Caco-2 (cell line): Measurements from ENCODE around the gene LRRC75B. TPM values are rescaled to one million over a fixed set of nuclear protein-coding genes. Genes with fewer than 3 reads are reported as not detected.
"Not testable (repeated sequence)": the region's sequence is repeated elsewhere in the genome, so short reads cannot be mapped to it uniquely, and the experiment has no call there.

Experiments used
- BruUV-seq: library from RNA; stranded (reverse); fragments of 400-500 nt; replicated peaks from 2 replicates; lab custom pipeline; 2021; lab: Mats Ljungman, UMichigan
- CTCF ChIA-PET: fragments of 300-600 bp; sonication (Branson Sonifier 250); formaldehyde crosslinking; loops from one replicate; lab custom pipeline; 2022; ENCODE audit warnings: antibody characterized with exemption; lab: Charles Lee
- POLR2A ChIA-PET: fragments of 300-600 bp; sonication (Branson Sonifier 250); formaldehyde crosslinking; loops from one replicate; lab custom pipeline; 2022; ENCODE audit warnings: antibody characterized with exemption; lab: Charles Lee
- DNase-seq, 2 experiments: peaks; one replicate each; pipeline versions ENCODE4 v3.0.0 to v3.0.0-alpha.2; 2020 to 2022
- H3K27me3 ChIP-seq: replicated peaks from 2 replicates; pipeline ENCODE4 v1.6.0; 2011; ENCODE audit warnings: low read length; ENCODE audit not compliant: control insufficient read depth, insufficient read depth
- H3K36me3 ChIP-seq: 2 replicates; pipeline ENCODE4 v1.5.1; 2011; ENCODE audit warnings: low read length; ENCODE audit not compliant: control insufficient read depth, insufficient read depth
- H3K4me1 ChIP-seq: fragments of 250-450 bp; sonication (Bioruptor Pico); 2 replicates; pipeline ENCODE4 v1.5.1; 2020; ENCODE audit warnings: mild to moderate bottlenecking
- H3K4me3 ChIP-seq: 2 replicates; pipeline ENCODE4 v1.5.1; 2011; ENCODE audit warnings: low read depth, mild to moderate bottlenecking, control low read depth, low read length
- H3K9me3 ChIP-seq: fragments of 250-450 bp; sonication (Bioruptor Pico); 2 replicates; pipeline ENCODE4 v1.5.1; 2020; ENCODE audit warnings: mild to moderate bottlenecking, moderate library complexity
- H3K27ac Mint-ChIP-seq: one replicate; pipeline ENCODE4 v1.8.0; 2022; ENCODE audit warnings: mixed read lengths; ENCODE audit not compliant: unreplicated experiment
- H3K27me3 Mint-ChIP-seq: one replicate; pipeline ENCODE4 v1.8.0; 2022; ENCODE audit warnings: mixed read lengths; ENCODE audit not compliant: insufficient read depth, unreplicated experiment
- H3K36me3 Mint-ChIP-seq: one replicate; pipeline ENCODE4 v1.8.0; 2022; ENCODE audit warnings: mild to moderate bottlenecking, mixed read lengths; ENCODE audit not compliant: insufficient read depth, unreplicated experiment
- H3K4me1 Mint-ChIP-seq: one replicate; pipeline ENCODE4 v1.8.0; 2022; ENCODE audit warnings: low read depth, mixed read lengths; ENCODE audit not compliant: unreplicated experiment
- H3K4me3 Mint-ChIP-seq: one replicate; pipeline ENCODE4 v1.8.0; 2022; ENCODE audit warnings: mild to moderate bottlenecking, moderate library complexity, mixed read lengths; ENCODE audit not compliant: unreplicated experiment
- H3K9me3 Mint-ChIP-seq: one replicate; pipeline ENCODE4 v1.8.0; 2022; ENCODE audit warnings: mixed read lengths; ENCODE audit not compliant: unreplicated experiment
- intact Hi-C: fragments of 100-400 bp; cut with micrococcal nuclease; formaldehyde crosslinking; loops from one replicate; pipeline ENCODE4 v1.10.0; 2022; ENCODE audit not compliant: unreplicated experiment
- total RNA-seq: library from RNA; stranded (reverse); gene quantifications from 2 replicates; pipeline ENCODE4 v1.2.3, GENCODE V29; 2022
- TF ChIP-seq, protein P1 (sequence below), 2 experiments: fragments of 200-600 bp in 1 of 2; IDR thresholded peaks; 1 replicate in 1 of 2; 2 replicates in 1 of 2; pipeline versions ENCODE4 v1.5.1 to v1.8.0; 2011 to 2022; ENCODE audit warnings: antibody characterized with exemption in 1 of 2, control low read depth in 1 of 2, inconsistent platforms in 1 of 2, low read depth in 1 of 2, low read length in 1 of 2, mild to moderate bottlenecking in 1 of 2, moderate library complexity in 1 of 2; ENCODE audit not compliant: insufficient read depth in 1 of 2, severe bottlenecking in 1 of 2, unreplicated experiment in 1 of 2

Gene LRRC75B
- total RNA-seq, 1 experiment from 2014 or later = 20.4 TPM

GRCh38 chr22:24554313-24555164 is 38.3 kb downstream of the LRRC75B start, which contains the start of gene GUCD1:
TSS of gene GUCD1 (minus strand) at chr22:24555138. CDS start at chr22:24554991, 147 bp downstream.
- TF ChIP-seq, protein P1, sequence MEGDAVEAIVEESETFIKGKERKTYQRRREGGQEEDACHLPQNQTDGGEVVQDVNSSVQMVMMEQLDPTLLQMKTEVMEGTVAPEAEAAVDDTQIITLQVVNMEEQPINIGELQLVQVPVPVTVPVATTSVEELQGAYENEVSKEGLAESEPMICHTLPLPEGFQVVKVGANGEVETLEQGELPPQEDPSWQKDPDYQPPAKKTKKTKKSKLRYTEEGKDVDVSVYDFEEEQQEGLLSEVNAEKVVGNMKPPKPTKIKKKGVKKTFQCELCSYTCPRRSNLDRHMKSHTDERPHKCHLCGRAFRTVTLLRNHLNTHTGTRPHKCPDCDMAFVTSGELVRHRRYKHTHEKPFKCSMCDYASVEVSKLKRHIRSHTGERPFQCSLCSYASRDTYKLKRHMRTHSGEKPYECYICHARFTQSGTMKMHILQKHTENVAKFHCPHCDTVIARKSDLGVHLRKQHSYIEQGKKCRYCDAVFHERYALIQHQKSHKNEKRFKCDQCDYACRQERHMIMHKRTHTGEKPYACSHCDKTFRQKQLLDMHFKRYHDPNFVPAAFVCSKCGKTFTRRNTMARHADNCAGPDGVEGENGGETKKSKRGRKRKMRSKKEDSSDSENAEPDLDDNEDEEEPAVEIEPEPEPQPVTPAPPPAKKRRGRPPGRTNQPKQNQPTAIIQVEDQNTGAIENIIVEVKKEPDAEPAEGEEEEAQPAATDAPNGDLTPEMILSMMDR (IDR thresholded peaks at IDR 0.05; ENCODE audit: insufficient read depth in 1 of 2, low read depth in 1 of 2, low read length in 1 of 2, severe bottlenecking in 1 of 2, unreplicated experiment in 1 of 2) = no peak
- POLR2A ChIA-PET = interaction anchor here (0.8 to 1.0 kb wide), 2 partner anchors 40 to 253 kb away, joined by 7 to 8 read pairs; no protein-coding TSS in a partner anchor
- H3K4me3 ChIP-seq = peak within 1 kb of the TSS; percentile 86
- no TSS peak for BruUV-seq
- peaks cover 50% of the 10 kb centered on the region for H3K4me1 ChIP-seq
- CTCF ChIA-PET = interaction anchor here (0.6 to 1.2 kb wide), 3 partner anchors 10 to 133 kb away, joined by 3 to 13 read pairs (median 3); no protein-coding TSS in a partner anchor
- H3K9me3 Mint-ChIP-seq = no peaks in the 10 kb centered on the region
- H3K4me1 Mint-ChIP-seq = peaks cover 49% of the 10 kb centered on the region
- no peak for DNase-seq
- H3K27ac Mint-ChIP-seq = peak within 1 kb of the TSS; percentile 99
- peaks cover 54% of the 10 kb centered on the region for H3K36me3 Mint-ChIP-seq
- peak within 1 kb of the TSS; percentile 100 for H3K4me3 Mint-ChIP-seq
- intact Hi-C loops = loop anchor here (1.0 to 2.0 kb wide), 3 partner anchors 24 to 39 kb away; partner anchors contain the start of gene LRRC75B
- peaks cover 5% of the 10 kb centered on the region for H3K36me3 ChIP-seq
- H3K27me3 Mint-ChIP-seq = no peaks in the 10 kb centered on the region
- H3K9me3 ChIP-seq = no peaks in the 10 kb centered on the region
- H3K27me3 ChIP-seq = no peaks in the 10 kb centered on the region

DNA sequence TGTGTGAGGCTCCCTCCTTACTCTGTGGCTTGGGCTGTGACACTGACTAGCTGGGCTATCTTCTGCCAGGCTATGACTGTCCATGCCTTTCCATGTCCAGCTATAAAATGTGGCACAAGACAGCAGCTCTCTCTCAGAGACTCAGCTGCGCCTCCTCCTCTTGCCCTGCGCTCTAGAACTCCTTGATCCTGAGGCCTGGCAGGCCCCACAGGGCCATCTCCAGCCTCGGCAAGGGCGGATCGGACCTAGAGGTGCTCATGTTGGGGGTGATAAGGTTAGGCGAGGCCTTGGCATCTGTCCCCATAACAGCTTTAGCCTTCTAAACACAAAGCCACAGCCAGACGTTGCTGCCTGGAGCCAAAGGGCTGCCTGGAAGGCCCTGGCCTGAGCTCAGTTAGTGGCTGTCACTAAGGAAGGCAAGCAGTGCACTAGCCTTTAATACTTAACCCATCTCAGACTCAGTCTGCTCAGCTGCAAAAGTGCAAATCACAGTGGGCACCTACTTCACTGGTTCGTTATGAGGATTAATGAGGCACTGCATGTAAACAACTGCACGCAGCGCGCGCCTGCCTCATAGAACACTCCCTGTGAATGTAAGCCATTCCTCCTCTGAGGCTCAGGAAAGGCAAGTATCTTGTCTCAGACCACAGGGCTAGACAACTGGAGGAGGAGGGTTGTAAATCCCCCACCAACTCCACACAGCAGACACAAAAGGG is 39.1 kb downstream of the LRRC75B start:
- Mint-ChIP-seq H3K27ac (peak overlapping the region; percentile 89), H3K4me1 (peaks cover 49% of the 10 kb centered on the region), H3K36me3 (peaks cover 46% of the 10 kb centered on the region), H3K27me3 (no peaks in the 10 kb centered on the region), H3K9me3 (no peaks in the 10 kb centered on the region), H3K4me3 (peak overlapping the region; percentile 100)
- intact Hi-C loops = loop anchor here (2.0 kb wide), 1 partner anchor 29 kb away; no protein-coding TSS in a partner anchor
- Histone ChIP-seq H3K4me1 (peaks cover 53% of the 10 kb centered on the region), H3K27me3 (no peaks in the 10 kb centered on the region), H3K9me3 (no peaks in the 10 kb centered on the region), H3K36me3 (peaks cover 5% of the 10 kb centered on the region), H3K4me3 (peak overlapping the region; percentile 80)
- CTCF ChIA-PET = interaction anchor here (0.6 kb wide), 1 partner anchor 77 kb away, joined by 6 read pairs; no protein-coding TSS in a partner anchor
- TF ChIP-seq, protein P1 (IDR thresholded peaks at IDR 0.05; ENCODE audit: insufficient read depth in 1 of 2, low read depth in 1 of 2, low read length in 1 of 2, severe bottlenecking in 1 of 2, unreplicated experiment in 1 of 2) = no peak
- POLR2A ChIA-PET = interaction anchor here (1.0 kb wide), 1 partner anchor 12 kb away, joined by 3 read pairs; no protein-coding TSS in a partner anchor
- DNase-seq = no peak
- BruUV-seq = no TSS peak

GRCh38 chr22:24552503-24553286 is 40.2 kb downstream of the LRRC75B start:
- POLR2A ChIA-PET = interaction anchor here (1.0 kb wide), 1 partner anchor 11 kb away, joined by 3 read pairs; no protein-coding TSS in a partner anchor
- DNase-seq, H3K9me3 Mint-ChIP-seq, H3K4me3 ChIP-seq, H3K27me3 Mint-ChIP-seq, BruUV-seq, H3K27me3 ChIP-seq, H3K36me3 ChIP-seq, H3K9me3 ChIP-seq, intact Hi-C loops: not testable (repeated sequence)
- CTCF ChIA-PET = interaction anchor here (0.6 kb wide), 1 partner anchor 76 kb away, joined by 6 read pairs; no protein-coding TSS in a partner anchor
- peaks cover 52% of the 10 kb centered on the region for H3K4me1 ChIP-seq
- peak overlapping the region; percentile 100 for H3K4me3 Mint-ChIP-seq
- peaks cover 44% of the 10 kb centered on the region for H3K36me3 Mint-ChIP-seq
- H3K4me1 Mint-ChIP-seq = peaks cover 38% of the 10 kb centered on the region
- peak overlapping the region; percentile 72 for H3K27ac Mint-ChIP-seq
